BLaER1 (cell line): ENCODE data around the gene WDR33.

ENCODE experiments used
- H3K27ac ChIP-seq: shearing (Covaris generic); formaldehyde crosslinking; 2 replicates; pipeline ENCODE4 v1.8.1; 2022
- H3K27me3 ChIP-seq: shearing (Covaris generic); formaldehyde crosslinking; 2 replicates; pipeline ENCODE4 v1.8.1; 2022
- H3K36me3 ChIP-seq: shearing (Covaris generic); formaldehyde crosslinking; 2 replicates; pipeline ENCODE4 v1.8.1; 2022
- H3K4me1 ChIP-seq: shearing (Covaris generic); formaldehyde crosslinking; 2 replicates; pipeline ENCODE4 v1.8.1; 2022
- H3K4me2 ChIP-seq: shearing (Covaris generic); formaldehyde crosslinking; 2 replicates; pipeline ENCODE4 v1.8.1; 2022
- H3K4me3 ChIP-seq: shearing (Covaris generic); formaldehyde crosslinking; 2 replicates; pipeline ENCODE4 v1.8.1; 2022
- H3K9ac ChIP-seq: shearing (Covaris generic); formaldehyde crosslinking; 2 replicates; pipeline ENCODE4 v1.8.1; 2022
- H3K9me3 ChIP-seq: shearing (Covaris generic); formaldehyde crosslinking; 2 replicates; pipeline ENCODE4 v1.8.1; 2022
- H4K20me1 ChIP-seq: shearing (Covaris generic); formaldehyde crosslinking; 2 replicates; pipeline ENCODE4 v1.8.1; 2022
- Cebpa-rat ChIP-seq: shearing (Covaris generic); IDR thresholded peaks from 2 replicates; pipeline ENCODE4 v1.8.1; 2022

Gene WDR33

GRCh38 chr2:127698553-127699355 lies 112.2 kb downstream of the WDR33 start:
- Histone ChIP-seq H3K9me3 (no peaks in the 10 kb centered on the region), H3K36me3 (peaks cover 4% of the 10 kb centered on the region; the same call in 1 of the 2 replicates), H4K20me1 (peaks cover 16% of the 10 kb centered on the region), H3K27me3 (no peaks in the 10 kb centered on the region), H3K4me3 (no peak overlapping the region), H3K9ac (no peak overlapping the region), H3K4me2 (no peak overlapping the region), H3K27ac (no peak overlapping the region), H3K4me1 (peaks cover 24% of the 10 kb centered on the region)
- TF ChIP-seq Cebpa-rat = no peak

- no peaks in the 10 kb centered on the region for H3K9me3 ChIP-seq
- no peak overlapping the region for H3K4me2 ChIP-seq
- TF ChIP-seq Cebpa-rat = no peak
- no peak overlapping the region for H3K9ac ChIP-seq
- peaks cover 4% of the 10 kb centered on the region for H4K20me1 ChIP-seq
- H3K4me3 ChIP-seq = no peak overlapping the region
- peaks cover 13% of the 10 kb centered on the region for H3K4me1 ChIP-seq
- H3K36me3 ChIP-seq = no peaks in the 10 kb centered on the region
- no peaks in the 10 kb centered on the region for H3K27me3 ChIP-seq
- no peak overlapping the region for H3K27ac ChIP-seq
These were observed 113.3 kb downstream of the WDR33 start for GRCh38 chr2:127697482-127698180.

GRCh38 chr2:127695491-127696472 lies 115.2 kb downstream of the WDR33 start:
- no peaks in the 10 kb centered on the region for H4K20me1 ChIP-seq
- TF ChIP-seq Cebpa-rat = no peak
- peaks cover under 1% of the 10 kb centered on the region; the same call in 1 of the 2 replicates for H3K36me3 ChIP-seq
- no peak overlapping the region for H3K4me2 ChIP-seq
- peaks cover 13% of the 10 kb centered on the region for H3K9me3 ChIP-seq
- H3K27ac ChIP-seq = no peak overlapping the region
- H3K27me3 ChIP-seq = no peaks in the 10 kb centered on the region
- no peak overlapping the region for H3K9ac ChIP-seq
- H3K4me3 ChIP-seq = no peak overlapping the region
- H3K4me1 ChIP-seq = peaks cover 6% of the 10 kb centered on the region

GRCh38 chr2:127694986-127695385 lies 116.0 kb downstream of the WDR33 start:
- TF ChIP-seq Cebpa-rat = no peak
- no peaks in the 10 kb centered on the region for H4K20me1 ChIP-seq
- H3K36me3 ChIP-seq = peaks cover 8% of the 10 kb centered on the region; the same call in 1 of the 2 replicates
- H3K9ac ChIP-seq = no peak overlapping the region
- H3K27me3 ChIP-seq = no peaks in the 10 kb centered on the region
- H3K4me1 ChIP-seq = no peaks in the 10 kb centered on the region
- peaks cover 21% of the 10 kb centered on the region for H3K9me3 ChIP-seq
- H3K4me2 ChIP-seq = no peak overlapping the region
- H3K4me3 ChIP-seq = no peak overlapping the region
- no peak overlapping the region for H3K27ac ChIP-seq

- Histone ChIP-seq H3K36me3 (peaks cover 8% of the 10 kb centered on the region; the same call in 1 of the 2 replicates), H3K9ac (no peak overlapping the region), H3K4me3 (no peak overlapping the region), H4K20me1 (no peaks in the 10 kb centered on the region), H3K9me3 (peaks cover 49% of the 10 kb centered on the region), H3K27ac (no peak overlapping the region), H3K4me1 (no peaks in the 10 kb centered on the region), H3K27me3 (no peaks in the 10 kb centered on the region), H3K4me2 (no peak overlapping the region)
- TF ChIP-seq Cebpa-rat = no peak
These were observed 120.3 kb downstream of the WDR33 start for GRCh38 chr2:127690696-127691095.

- no peak overlapping the region for H3K4me3 ChIP-seq
- no peak overlapping the region for H3K27ac ChIP-seq
- no peak for TF ChIP-seq Cebpa-rat
- H3K9ac ChIP-seq = no peak overlapping the region
- no peaks in the 10 kb centered on the region for H4K20me1 ChIP-seq
- H3K27me3 ChIP-seq = no peaks in the 10 kb centered on the region
- H3K9me3 ChIP-seq = peaks cover 49% of the 10 kb centered on the region
- peaks cover 8% of the 10 kb centered on the region; the same call in 1 of the 2 replicates for H3K36me3 ChIP-seq
- H3K4me2 ChIP-seq = no peak overlapping the region
- H3K4me1 ChIP-seq = peaks cover 8% of the 10 kb centered on the region
These were observed 122.6 kb downstream of the WDR33 start for GRCh38 chr2:127688405-127688804.

- peaks cover 36% of the 10 kb centered on the region for H3K4me1 ChIP-seq
- no peak overlapping the region for H3K4me2 ChIP-seq
- H3K9me3 ChIP-seq = peaks cover 33% of the 10 kb centered on the region
- no peak overlapping the region for H3K9ac ChIP-seq
- no peak for TF ChIP-seq Cebpa-rat
- no peak overlapping the region for H3K4me3 ChIP-seq
- H3K36me3 ChIP-seq = peaks cover 4% of the 10 kb centered on the region; the same call in 1 of the 2 replicates
- no peaks in the 10 kb centered on the region for H3K27me3 ChIP-seq
- no peak overlapping the region for H3K27ac ChIP-seq
- H4K20me1 ChIP-seq = no peaks in the 10 kb centered on the region
These were observed 125.4 kb downstream of the WDR33 start for GRCh38 chr2:127685410-127686080.

- no peak overlapping the region for H3K4me3 ChIP-seq
- H3K9ac ChIP-seq = no peak overlapping the region
- H3K4me1 ChIP-seq = peaks cover 54% of the 10 kb centered on the region
- peaks cover 16% of the 10 kb centered on the region for H3K9me3 ChIP-seq
- H3K27me3 ChIP-seq = peaks cover 4% of the 10 kb centered on the region; the same call in 1 of the 2 replicates
- H4K20me1 ChIP-seq = no peaks in the 10 kb centered on the region
- H3K4me2 ChIP-seq = peak overlapping the region; percentile 19; the same call in 1 of the 2 replicates
- no peak overlapping the region for H3K27ac ChIP-seq
- H3K36me3 ChIP-seq = no peaks in the 10 kb centered on the region
- no peak for TF ChIP-seq Cebpa-rat
These were observed 127.2 kb downstream of the WDR33 start for GRCh38 chr2:127683757-127684156.

- Histone ChIP-seq H3K4me1 (peaks cover 61% of the 10 kb centered on the region), H3K27ac (0 out of 2 replicates have a peak overlapping the region, but pooled peaks have one; percentile 23), H3K36me3 (no peaks in the 10 kb centered on the region), H3K4me3 (no peak overlapping the region), H3K9ac (0 out of 2 replicates have a peak overlapping the region, but pooled peaks have one; percentile 28), H4K20me1 (no peaks in the 10 kb centered on the region), H3K9me3 (peaks cover 8% of the 10 kb centered on the region), H3K4me2 (peak overlapping the region; percentile 97), H3K27me3 (peaks cover 11% of the 10 kb centered on the region)
- no peak for TF ChIP-seq Cebpa-rat
These were observed 127.9 kb downstream of the WDR33 start for GRCh38 chr2:127683056-127683455.
